Mucosa of descending colon (tissue), 3 donors: Measurements from ENCODE around the gene USP35. TPM values are rescaled to one million over a fixed set of nuclear protein-coding genes. Genes with fewer than 3 reads are reported as not detected.
A peak's percentile ranks its signal among the peaks of the same experiment; 100 is the strongest.

ENCODE experiments used
- ATAC-seq: fragments of 200-7000 bp; cut with Tn5 transposase; one replicate; pipeline ENCODE4 v1.9.1; 2020; ENCODE audit warnings: mild to moderate bottlenecking, moderate library complexity
- DNase-seq, 3 donors: peaks; one replicate each; pipeline ENCODE4 v3.0.0-alpha.2; 2020
- H3K36me3 ChIP-seq: fragments of 200-600 bp; one replicate; pipeline ENCODE4 v1.8.0; 2021; ENCODE audit warnings: low read depth, mild to moderate bottlenecking
- H3K4me1 ChIP-seq: fragments of 200-600 bp; one replicate; pipeline ENCODE4 v1.8.0; 2021; ENCODE audit warnings: low read depth, mild to moderate bottlenecking
- H3K4me3 ChIP-seq: fragments of 200-600 bp; one replicate; pipeline ENCODE4 v1.8.0; 2021; ENCODE audit warnings: mild to moderate bottlenecking
- H3K9me3 ChIP-seq: fragments of 200-600 bp; one replicate; pipeline ENCODE4 v1.8.0; 2021; ENCODE audit warnings: mild to moderate bottlenecking
- CTCF ChIP-seq: fragments of 200-600 bp; IDR thresholded peaks from one replicate; pipeline ENCODE4 v1.8.0; 2022; ENCODE audit warnings: antibody characterized with exemption, mild to moderate bottlenecking
- intact Hi-C, 2 donors: fragments of 100-400 bp; cut with DNase I in 1 of 2; cut with micrococcal nuclease in 1 of 2; formaldehyde crosslinking; loops; one replicate each; pipeline versions ENCODE4 v1.11.0 to v1.11.1; 2022; cut with DNase I, micrococcal nuclease
- total RNA-seq, 3 donors: library from RNA; stranded (reverse); fragmentation: NEBNext Ultra II Directional in 2 of 3; extraction: Animal tissue kit (Norgen Biotek cat#: 25700) in 2 of 3; gene quantifications; one replicate each; pipeline versions ENCODE4 v1.2.1 to v1.2.4, GENCODE V29; 2021 to 2023
- donor health status: DM: no; HTN: no; CAD: no; lungs with moderate emphysema.
- donor health status: DM: no; HTN: no; CAD: no.
- donor health status: DM: no; HTN: yes; CAD: no.

Gene USP35
- total RNA-seq, 3 donors from 2014 or later = 3.9 to 11.1 (median 4.9) TPM

GRCh38 chr11:78256962-78257361 is 68.2 kb downstream of the USP35 start:
- intact Hi-C loops = no loop called here
- Histone ChIP-seq H3K9me3 (no peaks in the 10 kb centered on the region), H3K4me1 (no peaks in the 10 kb centered on the region), H3K4me3 (no peak overlapping the region), H3K36me3 (no peaks in the 10 kb centered on the region)
- ATAC-seq (peak; percentile 94), DNase-seq (peak; percentile 70 to 76 (median 76))
- no peak for TF ChIP-seq CTCF

GRCh38 chr11:78257654-78258053 is 68.9 kb downstream of the USP35 start:
- TF ChIP-seq CTCF = no peak
- H3K4me1 ChIP-seq = peaks cover 2% of the 10 kb centered on the region
- H3K4me3 ChIP-seq = no peak overlapping the region
- H3K9me3 ChIP-seq = no peaks in the 10 kb centered on the region
- no peak for DNase-seq
- no peak for ATAC-seq
- intact Hi-C loops = no loop called here
- no peaks in the 10 kb centered on the region for H3K36me3 ChIP-seq

- Histone ChIP-seq H3K4me3 (no peak overlapping the region), H3K4me1 (peaks cover 5% of the 10 kb centered on the region), H3K9me3 (no peaks in the 10 kb centered on the region), H3K36me3 (no peaks in the 10 kb centered on the region)
- peak; percentile 34 for ATAC-seq
- intact Hi-C loops = no loop called here
- no peak for DNase-seq
- TF ChIP-seq CTCF = no peak
These were observed 71.2 kb downstream of the USP35 start for GRCh38 chr11:78259777-78260487.

- ATAC-seq (no peak), DNase-seq (no peak)
- peaks cover 5% of the 10 kb centered on the region for H3K4me1 ChIP-seq
- H3K4me3 ChIP-seq = no peak overlapping the region
- TF ChIP-seq CTCF = no peak
- no peaks in the 10 kb centered on the region for H3K9me3 ChIP-seq
- no peaks in the 10 kb centered on the region for H3K36me3 ChIP-seq
- intact Hi-C loops = no loop called here
These were observed 72.6 kb downstream of the USP35 start for GRCh38 chr11:78261367-78261766.

GRCh38 chr11:78261828-78262227 is 73.1 kb downstream of the USP35 start:
- Histone ChIP-seq H3K36me3 (no peaks in the 10 kb centered on the region), H3K4me1 (peaks cover 5% of the 10 kb centered on the region), H3K9me3 (no peaks in the 10 kb centered on the region), H3K4me3 (no peak overlapping the region)
- no peak for TF ChIP-seq CTCF
- no peak for DNase-seq
- intact Hi-C loops = no loop called here
- no peak for ATAC-seq

GRCh38 chr11:78262238-78262637 is 73.5 kb downstream of the USP35 start:
- no peak for DNase-seq
- intact Hi-C loops = no loop called here
- no peaks in the 10 kb centered on the region for H3K36me3 ChIP-seq
- no peaks in the 10 kb centered on the region for H3K9me3 ChIP-seq
- H3K4me1 ChIP-seq = peaks cover 5% of the 10 kb centered on the region
- no peak overlapping the region for H3K4me3 ChIP-seq
- TF ChIP-seq CTCF = no peak
- ATAC-seq = no peak
